Fibroblast of mammary gland (primary cell): ENCODE data around the gene ITPRIP.

Experiments used
- DNase-seq: peaks from one replicate; pipeline ENCODE4 v3.0.0-alpha.2; 2010; ENCODE audit warnings: low read depth
- H3K4me3 ChIP-seq: 2 replicates; pipeline ENCODE4 v1.5.1; 2011; ENCODE audit warnings: low read depth, mild to moderate bottlenecking, low read length, moderate library complexity; ENCODE audit not compliant: control insufficient read depth
- CTCF ChIP-seq: conservative IDR thresholded peaks from 2 replicates; pipeline ENCODE4 v1.5.1; 2011; ENCODE audit warnings: low read depth, low read length, inconsistent platforms; ENCODE audit not compliant: control insufficient read depth, insufficient read depth

The ITPRIP gene

GRCh38 chr10:104301907-104302690, 36.2 kb downstream of the ITPRIP start:
- peak; percentile 60 for DNase-seq
- H3K4me3 ChIP-seq: no peak overlapping the region
- TF ChIP-seq CTCF: peak; percentile 14

- DNase-seq: peak; percentile 100
- H3K4me3 ChIP-seq: peak overlapping the region; percentile 20
- no peak for TF ChIP-seq CTCF
Measured at GRCh38 chr10:104300736-104301292, 37.5 kb downstream of the ITPRIP start.

GRCh38 chr10:104300002-104300735, 38.1 kb downstream of the ITPRIP start:
- peak overlapping the region; percentile 20 for H3K4me3 ChIP-seq
- DNase-seq: peak; percentile 100
- no peak for TF ChIP-seq CTCF

DNA sequence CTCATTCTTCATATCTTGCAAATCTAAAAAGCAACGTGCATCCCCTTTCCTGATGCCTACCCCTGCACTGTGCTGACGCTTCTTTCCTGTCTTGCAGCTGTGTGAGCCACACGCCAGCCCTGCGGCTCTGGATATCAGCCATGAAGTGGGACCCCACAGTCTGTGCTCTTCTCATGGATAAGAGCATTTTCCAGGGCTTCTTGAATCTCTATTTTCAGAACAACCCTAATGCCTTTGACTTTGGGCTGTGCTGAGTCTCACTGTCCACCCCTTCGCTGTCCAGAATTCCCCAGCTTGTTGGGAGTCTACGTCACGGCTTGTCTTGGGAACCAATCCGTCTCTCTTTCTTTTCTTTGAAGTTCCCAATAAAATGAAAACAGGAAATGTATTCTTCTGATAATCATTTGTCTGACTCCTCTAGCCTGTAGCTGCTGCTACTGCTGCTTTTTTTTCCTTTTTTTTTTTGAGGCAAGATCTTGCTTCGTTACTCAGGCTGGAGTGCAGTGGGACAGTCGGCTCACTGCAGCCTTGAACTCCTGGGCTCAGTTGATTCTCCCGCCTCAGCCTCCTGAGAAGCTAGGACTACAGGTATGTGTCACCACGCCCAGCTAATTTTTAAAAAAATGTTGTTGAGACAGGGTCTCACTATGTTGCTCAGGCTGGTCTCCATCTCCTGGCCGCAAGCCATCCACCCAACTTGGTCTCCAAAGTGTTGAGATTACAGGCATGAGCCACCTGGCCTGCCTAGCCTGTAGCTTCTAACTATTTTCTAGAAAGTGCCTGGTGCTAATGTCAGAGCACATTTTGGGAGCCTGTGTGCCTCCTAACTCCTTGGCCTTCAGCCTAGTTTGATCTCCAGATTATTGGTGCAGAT, 39.0 kb downstream of the ITPRIP start:
- H3K4me3 ChIP-seq: no peak overlapping the region
- TF ChIP-seq CTCF: no peak
- peak; percentile 86 for DNase-seq

DNA sequence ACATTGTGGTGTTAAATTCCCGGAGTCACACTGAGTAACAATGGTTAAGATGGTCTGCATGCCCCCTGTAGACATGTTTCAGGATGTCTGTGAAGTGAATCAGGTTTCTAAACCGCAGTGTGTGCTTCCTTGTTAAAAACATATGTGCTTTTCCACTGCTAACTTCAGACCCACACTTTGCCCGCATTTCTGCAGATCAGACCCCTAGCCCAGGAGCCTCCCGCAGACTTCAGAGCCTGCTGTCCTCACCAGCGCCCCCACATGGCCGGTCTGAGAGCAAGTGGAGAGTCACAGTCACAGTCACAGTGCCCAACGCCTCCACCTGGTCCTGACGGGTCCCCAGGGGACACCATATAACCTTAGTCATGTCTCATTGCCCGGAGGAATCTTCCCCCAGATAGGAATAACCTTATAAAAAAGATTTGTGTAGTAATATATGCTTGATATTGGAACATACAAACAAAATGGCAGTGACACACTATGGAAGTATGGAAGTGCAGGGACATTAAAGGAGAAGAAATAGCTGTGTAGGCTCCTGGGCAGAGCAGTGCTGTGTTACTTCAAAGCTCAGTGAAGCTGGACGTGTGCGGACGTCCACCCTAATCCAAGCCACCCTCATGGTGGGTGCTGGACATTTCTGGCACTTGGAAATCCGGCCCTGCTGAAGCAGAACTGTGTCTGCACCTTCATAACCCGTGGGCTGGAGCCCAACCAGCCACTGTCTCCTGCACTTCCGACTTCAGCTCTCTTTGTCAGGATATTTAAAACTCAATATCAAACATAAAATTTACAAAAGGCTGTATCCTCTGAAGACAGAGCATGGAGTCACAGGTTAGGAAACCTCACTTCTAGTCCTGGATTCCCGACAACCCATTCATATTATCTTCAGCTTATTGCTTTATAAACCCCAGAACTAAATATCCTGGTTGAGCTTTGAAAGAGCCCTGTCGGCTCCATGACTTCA, 40.3 kb downstream of the ITPRIP start:
- peak; percentile 77 for DNase-seq
- TF ChIP-seq CTCF: peak; percentile 56
- H3K4me3 ChIP-seq: no peak overlapping the region
